ENCODE data around the gene NCOA7.

GRCh38 chr6:125853756-125854155, 63.0 kb downstream of the NCOA7 start:
- TF ChIP-seq POLR2AphosphoS5 (IDR thresholded peaks at IDR 0.05; ENCODE audit: low read depth, low read length) (no peak), CTCF (IDR thresholded peaks at IDR 0.05) (no peak), REST (IDR thresholded peaks at IDR 0.05; ENCODE audit: insufficient read depth in 1 of 2, low read depth in 2 of 2, low read length in 1 of 2) (no peak), SIN3A (IDR thresholded peaks at IDR 0.05; ENCODE audit: borderline replicate concordance, insufficient read depth, low read depth, low read length) (no peak), TCF7L2 (IDR thresholded peaks at IDR 0.05; ENCODE audit: low read depth, low read length) (no peak)

Measured in Panc1 (cell line).